ENCODE results near the gene GFY. TPM values are rescaled to one million over a fixed set of nuclear protein-coding genes. Genes with fewer than 3 reads are reported as not detected.

GFY gene
- total and polyA plus RNA-seq, 10 of the 15 experiments (the other 5 are each of a cell fraction or from before 2014, with no cell fraction given) = 0.05 TPM; not detected in 9

DNA sequence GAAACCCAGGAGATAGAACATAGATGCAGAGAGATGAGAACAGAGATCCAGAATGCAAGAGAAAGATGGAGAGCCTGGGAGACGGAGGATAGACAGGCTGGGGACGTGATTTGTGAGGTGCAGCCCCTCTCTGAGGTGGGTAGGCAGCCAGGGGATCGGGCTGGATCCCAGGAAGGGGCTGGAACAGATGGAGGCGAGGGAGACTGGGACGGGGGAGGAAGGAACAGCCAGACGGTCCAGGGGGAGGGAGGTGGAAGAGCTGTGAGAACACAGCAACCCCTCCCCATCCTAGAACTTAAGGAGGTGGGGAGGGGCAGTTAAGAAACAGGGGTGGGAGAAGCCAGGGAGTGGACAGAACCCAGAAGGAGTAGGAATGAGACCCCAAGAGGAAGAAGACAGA is 13.1 kb downstream of the GFY start (continued):
- TF ChIP-seq, protein P1, sequence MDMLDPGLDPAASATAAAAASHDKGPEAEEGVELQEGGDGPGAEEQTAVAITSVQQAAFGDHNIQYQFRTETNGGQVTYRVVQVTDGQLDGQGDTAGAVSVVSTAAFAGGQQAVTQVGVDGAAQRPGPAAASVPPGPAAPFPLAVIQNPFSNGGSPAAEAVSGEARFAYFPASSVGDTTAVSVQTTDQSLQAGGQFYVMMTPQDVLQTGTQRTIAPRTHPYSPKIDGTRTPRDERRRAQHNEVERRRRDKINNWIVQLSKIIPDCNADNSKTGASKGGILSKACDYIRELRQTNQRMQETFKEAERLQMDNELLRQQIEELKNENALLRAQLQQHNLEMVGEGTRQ (IDR thresholded peaks at IDR 0.05; ENCODE audit: borderline replicate concordance, low read depth, low read length) = no peak
- TF ChIP-seq LARP7 (IDR thresholded peaks at IDR 0.05) = no peak
- TF ChIP-seq, protein P2, sequence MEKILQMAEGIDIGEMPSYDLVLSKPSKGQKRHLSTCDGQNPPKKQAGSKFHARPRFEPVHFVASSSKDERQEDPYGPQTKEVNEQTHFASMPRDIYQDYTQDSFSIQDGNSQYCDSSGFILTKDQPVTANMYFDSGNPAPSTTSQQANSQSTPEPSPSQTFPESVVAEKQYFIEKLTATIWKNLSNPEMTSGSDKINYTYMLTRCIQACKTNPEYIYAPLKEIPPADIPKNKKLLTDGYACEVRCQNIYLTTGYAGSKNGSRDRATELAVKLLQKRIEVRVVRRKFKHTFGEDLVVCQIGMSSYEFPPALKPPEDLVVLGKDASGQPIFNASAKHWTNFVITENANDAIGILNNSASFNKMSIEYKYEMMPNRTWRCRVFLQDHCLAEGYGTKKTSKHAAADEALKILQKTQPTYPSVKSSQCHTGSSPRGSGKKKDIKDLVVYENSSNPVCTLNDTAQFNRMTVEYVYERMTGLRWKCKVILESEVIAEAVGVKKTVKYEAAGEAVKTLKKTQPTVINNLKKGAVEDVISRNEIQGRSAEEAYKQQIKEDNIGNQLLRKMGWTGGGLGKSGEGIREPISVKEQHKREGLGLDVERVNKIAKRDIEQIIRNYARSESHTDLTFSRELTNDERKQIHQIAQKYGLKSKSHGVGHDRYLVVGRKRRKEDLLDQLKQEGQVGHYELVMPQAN (conservative IDR thresholded peaks at IDR 0.05) = no peak
- no peak for TF ChIP-seq TCF7 (IDR thresholded peaks at IDR 0.05; ENCODE audit: borderline replicate concordance)
- TF ChIP-seq EZH2 (IDR thresholded peaks at IDR 0.05; ENCODE audit: borderline replicate concordance, control insufficient read depth, low read depth, low read length) = no peak
- no peak for TF ChIP-seq SMARCA5 (IDR thresholded peaks at IDR 0.05)
- TF ChIP-seq SUPT20H (IDR thresholded peaks at IDR 0.05; ENCODE audit: borderline replicate concordance, control insufficient read depth, low read depth, low read length) = no peak
- TF ChIP-seq, protein P3, sequence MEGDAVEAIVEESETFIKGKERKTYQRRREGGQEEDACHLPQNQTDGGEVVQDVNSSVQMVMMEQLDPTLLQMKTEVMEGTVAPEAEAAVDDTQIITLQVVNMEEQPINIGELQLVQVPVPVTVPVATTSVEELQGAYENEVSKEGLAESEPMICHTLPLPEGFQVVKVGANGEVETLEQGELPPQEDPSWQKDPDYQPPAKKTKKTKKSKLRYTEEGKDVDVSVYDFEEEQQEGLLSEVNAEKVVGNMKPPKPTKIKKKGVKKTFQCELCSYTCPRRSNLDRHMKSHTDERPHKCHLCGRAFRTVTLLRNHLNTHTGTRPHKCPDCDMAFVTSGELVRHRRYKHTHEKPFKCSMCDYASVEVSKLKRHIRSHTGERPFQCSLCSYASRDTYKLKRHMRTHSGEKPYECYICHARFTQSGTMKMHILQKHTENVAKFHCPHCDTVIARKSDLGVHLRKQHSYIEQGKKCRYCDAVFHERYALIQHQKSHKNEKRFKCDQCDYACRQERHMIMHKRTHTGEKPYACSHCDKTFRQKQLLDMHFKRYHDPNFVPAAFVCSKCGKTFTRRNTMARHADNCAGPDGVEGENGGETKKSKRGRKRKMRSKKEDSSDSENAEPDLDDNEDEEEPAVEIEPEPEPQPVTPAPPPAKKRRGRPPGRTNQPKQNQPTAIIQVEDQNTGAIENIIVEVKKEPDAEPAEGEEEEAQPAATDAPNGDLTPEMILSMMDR (IDR thresholded peaks at IDR 0.05 in 2 of 3, conservative IDR thresholded peaks at IDR 0.05 in 1 of 3; ENCODE audit: control insufficient read depth in 2 of 3, extremely low read depth in 1 of 3, insufficient read depth in 1 of 3, low read depth in 3 of 3, low read length in 3 of 3) = no peak
- no peak for TF ChIP-seq POLR2A (IDR thresholded peaks at IDR 0.05; ENCODE audit: low read depth, low read length)

Data from GM12878 (cell line).